Caco-2 (cell line): ENCODE data around the gene SATB2. TPM values are rescaled to one million over a fixed set of nuclear protein-coding genes. Genes with fewer than 3 reads are reported as not detected.

ENCODE experiments used
- BruUV-seq: library from RNA; stranded (reverse); fragments of 400-500 nt; replicated peaks from 2 replicates; lab custom pipeline; 2021; lab: Mats Ljungman, UMichigan
- CTCF ChIA-PET: fragments of 300-600 bp; sonication (Branson Sonifier 250); formaldehyde crosslinking; loops from one replicate; lab custom pipeline; 2022; ENCODE audit warnings: antibody characterized with exemption; lab: Charles Lee
- POLR2A ChIA-PET: fragments of 300-600 bp; sonication (Branson Sonifier 250); formaldehyde crosslinking; loops from one replicate; lab custom pipeline; 2022; ENCODE audit warnings: antibody characterized with exemption; lab: Charles Lee
- DNase-seq, 2 experiments: peaks; one replicate each; pipeline versions ENCODE4 v3.0.0 to v3.0.0-alpha.2; 2020 to 2022
- H3K27me3 ChIP-seq: replicated peaks from 2 replicates; pipeline ENCODE4 v1.6.0; 2011; ENCODE audit warnings: low read length; ENCODE audit not compliant: control insufficient read depth, insufficient read depth
- H3K36me3 ChIP-seq: 2 replicates; pipeline ENCODE4 v1.5.1; 2011; ENCODE audit warnings: low read length; ENCODE audit not compliant: control insufficient read depth, insufficient read depth
- H3K4me1 ChIP-seq: fragments of 250-450 bp; sonication (Bioruptor Pico); 2 replicates; pipeline ENCODE4 v1.5.1; 2020; ENCODE audit warnings: mild to moderate bottlenecking
- H3K4me3 ChIP-seq: 2 replicates; pipeline ENCODE4 v1.5.1; 2011; ENCODE audit warnings: low read depth, mild to moderate bottlenecking, control low read depth, low read length
- H3K9me3 ChIP-seq: fragments of 250-450 bp; sonication (Bioruptor Pico); 2 replicates; pipeline ENCODE4 v1.5.1; 2020; ENCODE audit warnings: mild to moderate bottlenecking, moderate library complexity
- H3K27ac Mint-ChIP-seq: one replicate; pipeline ENCODE4 v1.8.0; 2022; ENCODE audit warnings: mixed read lengths; ENCODE audit not compliant: unreplicated experiment
- H3K27me3 Mint-ChIP-seq: one replicate; pipeline ENCODE4 v1.8.0; 2022; ENCODE audit warnings: mixed read lengths; ENCODE audit not compliant: insufficient read depth, unreplicated experiment
- H3K36me3 Mint-ChIP-seq: one replicate; pipeline ENCODE4 v1.8.0; 2022; ENCODE audit warnings: mild to moderate bottlenecking, mixed read lengths; ENCODE audit not compliant: insufficient read depth, unreplicated experiment
- H3K4me1 Mint-ChIP-seq: one replicate; pipeline ENCODE4 v1.8.0; 2022; ENCODE audit warnings: low read depth, mixed read lengths; ENCODE audit not compliant: unreplicated experiment
- H3K4me3 Mint-ChIP-seq: one replicate; pipeline ENCODE4 v1.8.0; 2022; ENCODE audit warnings: mild to moderate bottlenecking, moderate library complexity, mixed read lengths; ENCODE audit not compliant: unreplicated experiment
- H3K9me3 Mint-ChIP-seq: one replicate; pipeline ENCODE4 v1.8.0; 2022; ENCODE audit warnings: mixed read lengths; ENCODE audit not compliant: unreplicated experiment
- intact Hi-C: fragments of 100-400 bp; cut with micrococcal nuclease; formaldehyde crosslinking; loops from one replicate; pipeline ENCODE4 v1.10.0; 2022; ENCODE audit not compliant: unreplicated experiment
- total RNA-seq: library from RNA; stranded (reverse); gene quantifications from 2 replicates; pipeline ENCODE4 v1.2.3, GENCODE V29; 2022
- TF ChIP-seq, protein P1 (sequence below), 2 experiments: fragments of 200-600 bp in 1 of 2; IDR thresholded peaks; 1 replicate in 1 of 2; 2 replicates in 1 of 2; pipeline versions ENCODE4 v1.5.1 to v1.8.0; 2011 to 2022; ENCODE audit warnings: antibody characterized with exemption in 1 of 2, control low read depth in 1 of 2, inconsistent platforms in 1 of 2, low read depth in 1 of 2, low read length in 1 of 2, mild to moderate bottlenecking in 1 of 2, moderate library complexity in 1 of 2; ENCODE audit not compliant: insufficient read depth in 1 of 2, severe bottlenecking in 1 of 2, unreplicated experiment in 1 of 2

Gene SATB2
- total RNA-seq, 1 experiment from 2014 or later, result 1.1 TPM

DNA sequence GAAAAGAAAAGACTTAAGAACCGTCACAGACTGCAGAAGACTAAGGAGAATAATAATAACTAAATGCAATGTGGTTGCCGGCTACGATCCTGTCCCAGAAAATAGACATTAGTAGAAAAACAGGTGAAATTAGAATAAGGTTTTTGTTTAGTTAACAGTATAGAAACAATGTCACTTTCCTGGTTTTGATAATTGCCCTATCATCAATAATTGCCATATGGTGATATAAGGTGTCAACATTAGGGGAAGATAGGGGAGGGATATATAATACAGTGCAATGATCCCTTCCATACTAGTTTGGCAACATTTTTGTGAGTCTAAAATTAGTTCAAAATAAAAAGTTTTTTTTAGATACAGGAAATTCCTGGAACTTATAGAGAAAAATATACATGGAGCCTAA, 144.8 kb downstream of the SATB2 start:
- H3K9me3 ChIP-seq, result no peaks in the 10 kb centered on the region
- no peaks in the 10 kb centered on the region for H3K4me1 ChIP-seq
- ChIA-PET CTCF (no interaction called here), POLR2A (no interaction called here)
- TF ChIP-seq, protein P1, sequence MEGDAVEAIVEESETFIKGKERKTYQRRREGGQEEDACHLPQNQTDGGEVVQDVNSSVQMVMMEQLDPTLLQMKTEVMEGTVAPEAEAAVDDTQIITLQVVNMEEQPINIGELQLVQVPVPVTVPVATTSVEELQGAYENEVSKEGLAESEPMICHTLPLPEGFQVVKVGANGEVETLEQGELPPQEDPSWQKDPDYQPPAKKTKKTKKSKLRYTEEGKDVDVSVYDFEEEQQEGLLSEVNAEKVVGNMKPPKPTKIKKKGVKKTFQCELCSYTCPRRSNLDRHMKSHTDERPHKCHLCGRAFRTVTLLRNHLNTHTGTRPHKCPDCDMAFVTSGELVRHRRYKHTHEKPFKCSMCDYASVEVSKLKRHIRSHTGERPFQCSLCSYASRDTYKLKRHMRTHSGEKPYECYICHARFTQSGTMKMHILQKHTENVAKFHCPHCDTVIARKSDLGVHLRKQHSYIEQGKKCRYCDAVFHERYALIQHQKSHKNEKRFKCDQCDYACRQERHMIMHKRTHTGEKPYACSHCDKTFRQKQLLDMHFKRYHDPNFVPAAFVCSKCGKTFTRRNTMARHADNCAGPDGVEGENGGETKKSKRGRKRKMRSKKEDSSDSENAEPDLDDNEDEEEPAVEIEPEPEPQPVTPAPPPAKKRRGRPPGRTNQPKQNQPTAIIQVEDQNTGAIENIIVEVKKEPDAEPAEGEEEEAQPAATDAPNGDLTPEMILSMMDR (IDR thresholded peaks at IDR 0.05; ENCODE audit: insufficient read depth in 1 of 2, low read depth in 1 of 2, low read length in 1 of 2, severe bottlenecking in 1 of 2, unreplicated experiment in 1 of 2), result no peak
- no peaks in the 10 kb centered on the region for H3K27me3 ChIP-seq
- intact Hi-C loops, result no loop called here
- Mint-ChIP-seq H3K36me3 (no peaks in the 10 kb centered on the region), H3K4me3 (no peak overlapping the region), H3K4me1 (no peaks in the 10 kb centered on the region), H3K9me3 (no peaks in the 10 kb centered on the region), H3K27me3 (no peaks in the 10 kb centered on the region), H3K27ac (no peak overlapping the region)
- H3K36me3 ChIP-seq, result no peaks in the 10 kb centered on the region
- DNase-seq, result no peak
- BruUV-seq, result no TSS peak
- H3K4me3 ChIP-seq, result no peak overlapping the region

DNA sequence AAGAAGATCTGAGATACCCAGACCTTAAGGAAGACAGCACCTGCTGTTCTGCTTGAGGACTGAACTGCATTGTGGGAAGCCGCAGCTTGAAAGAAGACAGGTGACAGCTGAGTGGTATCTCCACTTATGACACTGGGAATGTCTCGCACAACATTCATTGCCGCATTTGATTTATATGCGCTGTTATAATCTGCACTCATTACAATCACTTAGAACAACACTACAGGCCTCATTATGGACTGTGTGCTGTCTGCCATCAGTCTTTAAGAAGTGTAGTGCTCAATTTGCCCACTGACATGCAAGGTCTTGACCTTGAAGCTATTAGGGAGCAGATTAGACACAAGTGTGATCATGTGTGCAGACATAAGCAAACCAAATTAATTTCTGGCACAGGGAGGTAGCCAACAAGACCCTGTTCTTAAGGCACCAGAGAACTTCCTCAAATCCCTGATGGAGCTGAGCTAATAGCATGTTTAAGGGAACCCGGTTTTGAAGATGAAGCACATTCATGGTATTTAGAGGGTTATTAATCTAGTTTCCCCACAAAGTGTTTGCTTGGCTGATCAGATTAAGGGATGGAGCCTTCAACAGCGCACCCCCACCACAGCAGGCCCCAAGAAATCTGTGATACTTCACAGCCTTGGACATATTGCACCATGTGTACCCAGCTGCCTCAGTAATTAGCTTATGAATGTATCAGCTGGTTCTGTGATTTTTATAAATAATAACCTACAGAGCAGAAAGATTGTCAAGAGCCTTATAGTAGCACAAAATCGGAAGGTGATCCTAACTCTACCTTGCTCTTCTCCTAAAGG, 146.8 kb downstream of the SATB2 start:
- no peaks in the 10 kb centered on the region for H3K27me3 ChIP-seq
- no peaks in the 10 kb centered on the region for H3K27me3 Mint-ChIP-seq
- H3K27ac Mint-ChIP-seq, result no peak overlapping the region
- no peaks in the 10 kb centered on the region for H3K36me3 ChIP-seq
- no peaks in the 10 kb centered on the region for H3K9me3 Mint-ChIP-seq
- no TSS peak for BruUV-seq
- H3K4me1 Mint-ChIP-seq, result no peaks in the 10 kb centered on the region
- ChIA-PET CTCF (no interaction called here), POLR2A (no interaction called here)
- no peak overlapping the region for H3K4me3 ChIP-seq
- H3K36me3 Mint-ChIP-seq, result no peaks in the 10 kb centered on the region
- no peak for DNase-seq
- TF ChIP-seq, protein P1 (IDR thresholded peaks at IDR 0.05; ENCODE audit: insufficient read depth in 1 of 2, low read depth in 1 of 2, low read length in 1 of 2, severe bottlenecking in 1 of 2, unreplicated experiment in 1 of 2), result no peak
- H3K4me3 Mint-ChIP-seq, result no peak overlapping the region
- intact Hi-C loops, result no loop called here
- no peaks in the 10 kb centered on the region for H3K9me3 ChIP-seq
- H3K4me1 ChIP-seq, result no peaks in the 10 kb centered on the region

DNA sequence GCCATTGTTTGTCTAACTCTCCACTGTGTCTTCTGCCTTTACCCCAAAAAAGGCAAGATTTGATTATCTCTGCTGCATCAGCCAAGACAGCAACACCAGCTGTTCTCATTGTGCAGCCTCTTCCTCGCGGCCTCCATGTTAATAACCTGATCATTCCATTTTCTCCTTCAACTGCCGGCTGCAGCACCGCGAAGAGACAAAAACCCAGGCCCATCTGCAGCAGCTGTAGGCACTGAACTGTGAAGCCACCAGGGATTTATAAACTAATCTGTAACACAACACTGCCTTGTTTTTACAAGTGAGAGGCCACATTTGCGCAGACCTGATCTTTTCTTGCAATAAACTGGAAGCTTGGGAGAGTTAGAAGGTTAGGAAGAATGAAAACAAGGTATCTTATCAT, 147.8 kb downstream of the SATB2 start:
- CTCF ChIA-PET, result no interaction called here
- Mint-ChIP-seq H3K27ac (no peak overlapping the region), H3K36me3 (no peaks in the 10 kb centered on the region), H3K9me3 (no peaks in the 10 kb centered on the region), H3K4me1 (no peaks in the 10 kb centered on the region), H3K27me3 (no peaks in the 10 kb centered on the region), H3K4me3 (no peak overlapping the region)
- intact Hi-C loops, result no loop called here
- Histone ChIP-seq H3K4me1 (no peaks in the 10 kb centered on the region), H3K36me3 (no peaks in the 10 kb centered on the region), H3K27me3 (no peaks in the 10 kb centered on the region), H3K9me3 (no peaks in the 10 kb centered on the region), H3K4me3 (no peak overlapping the region)
- BruUV-seq, result no TSS peak
- DNase-seq, result no peak
- POLR2A ChIA-PET, result no interaction called here
- TF ChIP-seq, protein P1 (IDR thresholded peaks at IDR 0.05; ENCODE audit: insufficient read depth in 1 of 2, low read depth in 1 of 2, low read length in 1 of 2, severe bottlenecking in 1 of 2, unreplicated experiment in 1 of 2), result no peak
